H1 (cell line): ENCODE results near the gene STPG1. TPM values are rescaled to one million over a fixed set of nuclear protein-coding genes. Genes with fewer than 3 reads are reported as not detected.

Experiments used
- CTCF ChIA-PET: fragments of 300-600 bp; sonication (Branson Sonifier 250); formaldehyde crosslinking; loops from one replicate; lab custom pipeline; 2021; ENCODE audit not compliant: partially characterized antibody; lab: Charles Lee
- POLR2A ChIA-PET: fragments of 300-600 bp; sonication (Branson Sonifier 250); formaldehyde crosslinking; loops from one replicate; lab custom pipeline; 2021; ENCODE audit warnings: inconsistent platforms; ENCODE audit not compliant: partially characterized antibody; lab: Charles Lee
- DNase-seq, 2 experiments: peaks; one replicate each; pipeline versions ENCODE4 v3.0.0 to v3.0.0-alpha.2; 2010 to 2022; ENCODE audit warnings: low spot score in 2 of 2, low read depth in 1 of 2, mixed read lengths in 1 of 2
- FAIRE-seq: peaks from 2 replicates; lab custom pipeline; 2011; peaks lifted over from hg19 to GRCh38; lab: Jason Lieb, UNC
- H2AFZ ChIP-seq: 2 replicates; pipeline ENCODE4 v1.8.1; 2012; ENCODE audit warnings: low read length, inconsistent platforms
- H2AK5ac ChIP-seq: 2 replicates; pipeline ENCODE4 v1.6.1; 2013; ENCODE audit warnings: low read depth, low read length
- H2BK120ac ChIP-seq: replicated peaks from 2 replicates; pipeline ENCODE3; 2013; ENCODE audit warnings: low read depth, low read length, inconsistent platforms
- H2BK12ac ChIP-seq: 2 replicates; pipeline ENCODE4 v1.6.1; 2013; ENCODE audit warnings: low read depth, low read length
- H2BK15ac ChIP-seq: 2 replicates; pipeline ENCODE4 v1.6.1; 2013; ENCODE audit warnings: low read length
- H2BK20ac ChIP-seq: 2 replicates; pipeline ENCODE4 v1.6.1; 2013; ENCODE audit warnings: low read length
- H2BK5ac ChIP-seq: 2 replicates; pipeline ENCODE4 v1.6.1; 2013; ENCODE audit warnings: low read depth, low read length
- H3K14ac ChIP-seq: 2 replicates; pipeline ENCODE4 v1.6.1; 2013; ENCODE audit warnings: inconsistent platforms; ENCODE audit not compliant: insufficient read length
- H3K18ac ChIP-seq: 2 replicates; pipeline ENCODE4 v1.6.1; 2013; ENCODE audit warnings: low read length; ENCODE audit errors: extremely low read depth
- H3K23ac ChIP-seq: 2 replicates; pipeline ENCODE4 v1.6.1; 2013; ENCODE audit warnings: inconsistent platforms; ENCODE audit not compliant: insufficient read length
- H3K23me2 ChIP-seq: 2 replicates; pipeline ENCODE4 v1.6.1; 2013; ENCODE audit warnings: low read depth, low read length
- H3K27ac ChIP-seq: 2 replicates; pipeline ENCODE4 v1.6.1; 2011; ENCODE audit warnings: low read depth, low read length, inconsistent platforms
- H3K27me3 ChIP-seq, 4 experiments: replicated peaks in 1 of 4; 1 replicate in 1 of 4; 2 replicates in 3 of 4; pipeline versions ENCODE4 v1.6.1 to v1.8.1; 2011 to 2013; ENCODE audit warnings: low read length in 3 of 4, mild to moderate bottlenecking in 3 of 4, inconsistent platforms in 2 of 4, mixed read lengths in 2 of 4, moderate library complexity in 1 of 4; ENCODE audit not compliant: control insufficient read depth in 3 of 4, insufficient read depth in 3 of 4; ENCODE audit errors: extremely low read depth in 1 of 4
- H3K36me3 ChIP-seq, 4 experiments: 2 replicates each; pipeline versions ENCODE4 v1.6.1 to v1.8.1; 2011 to 2013; ENCODE audit warnings: mild to moderate bottlenecking in 4 of 4, low read length in 3 of 4, moderate library complexity in 2 of 4, control low read depth in 1 of 4, inconsistent platforms in 1 of 4; ENCODE audit not compliant: insufficient read depth in 4 of 4, control insufficient read depth in 2 of 4
- H3K4ac ChIP-seq: replicated peaks from 2 replicates; pipeline ENCODE3; 2013; ENCODE audit warnings: low read length, low read depth, mixed read lengths, inconsistent platforms; ENCODE audit not compliant: insufficient read length
- H3K4me1 ChIP-seq, 4 experiments: replicated peaks in 1 of 4; 1 replicate in 1 of 4; 2 replicates in 3 of 4; pipeline versions ENCODE4 v1.6.1 to v1.8.1; 2011 to 2013; ENCODE audit warnings: low read length in 3 of 4, inconsistent platforms in 2 of 4, mixed read lengths in 1 of 4; ENCODE audit not compliant: insufficient read depth in 4 of 4, control insufficient read depth in 3 of 4
- H3K4me2 ChIP-seq, 2 experiments: 2 replicates each; pipeline versions ENCODE4 v1.6.1 to v1.8.1; 2011 to 2013; ENCODE audit warnings: low read depth in 2 of 2, low read length in 2 of 2, control low read depth in 1 of 2, inconsistent platforms in 1 of 2, mild to moderate bottlenecking in 1 of 2; ENCODE audit not compliant: insufficient read depth in 1 of 2
- H3K4me3 ChIP-seq, 4 experiments: fragments of 200-600, 300-600 bp in 1 of 4; sonication (generic), shearing (Covaris generic), sonication (Bioruptor Twin) in 1 of 4; 2 replicates each; pipeline versions ENCODE4 v1.5.1 to v1.8.1; 2011 to 2016; ENCODE audit warnings: low read length in 4 of 4, low read depth in 3 of 4, control low read depth in 2 of 4, inconsistent platforms in 2 of 4, mild to moderate bottlenecking in 2 of 4, mixed read lengths in 1 of 4, moderate library complexity in 1 of 4; ENCODE audit not compliant: insufficient read depth in 2 of 4; ENCODE audit errors: extremely low read depth in 1 of 4
- H3K56ac ChIP-seq: replicated peaks from 2 replicates; pipeline ENCODE3; 2013; ENCODE audit warnings: low read depth, mild to moderate bottlenecking, mixed read lengths, low read length, inconsistent platforms; ENCODE audit not compliant: insufficient read length
- H3K79me1 ChIP-seq: 2 replicates; pipeline ENCODE4 v1.6.1; 2013; ENCODE audit warnings: low read depth, low read length, control low read depth
- H3K79me2 ChIP-seq, 2 experiments: 2 replicates each; pipeline versions ENCODE4 v1.6.1 to v1.8.1; 2012 to 2013; ENCODE audit warnings: low read length in 2 of 2, mild to moderate bottlenecking in 2 of 2, inconsistent platforms in 1 of 2; ENCODE audit not compliant: insufficient read depth in 2 of 2, control insufficient read depth in 1 of 2
- H3K9ac ChIP-seq, 4 experiments: replicated peaks in 1 of 4; 1 replicate in 1 of 4; 2 replicates in 3 of 4; pipeline versions ENCODE4 v1.6.1 to v1.8.1; 2011 to 2013; ENCODE audit warnings: low read depth in 3 of 4, low read length in 3 of 4, control low read depth in 2 of 4, mild to moderate bottlenecking in 2 of 4, moderate library complexity in 2 of 4, inconsistent platforms in 1 of 4; ENCODE audit errors: extremely low read depth in 1 of 4
- H3K9me3 ChIP-seq, 2 experiments: 2 replicates each; pipeline versions ENCODE4 v1.6.1 to v1.8.1; 2012 to 2013; ENCODE audit warnings: mild to moderate bottlenecking in 2 of 2, moderate library complexity in 2 of 2, control low read depth in 1 of 2, inconsistent platforms in 1 of 2, low read depth in 1 of 2, low read length in 1 of 2, mixed read lengths in 1 of 2; ENCODE audit not compliant: insufficient read depth in 2 of 2
- H4K20me1 ChIP-seq, 2 experiments: replicated peaks in 1 of 2; 2 replicates each; pipeline versions ENCODE3 to v1.8.1; 2011 to 2013; ENCODE audit warnings: inconsistent platforms in 2 of 2, low read length in 2 of 2, mild to moderate bottlenecking in 1 of 2; ENCODE audit not compliant: insufficient read depth in 2 of 2, control insufficient read depth in 1 of 2
- H4K5ac ChIP-seq: 2 replicates; pipeline ENCODE4 v1.6.1; 2013; ENCODE audit warnings: low read length, low read depth, mixed read lengths, inconsistent platforms; ENCODE audit not compliant: insufficient read length
- H4K8ac ChIP-seq: 2 replicates; pipeline ENCODE4 v1.8.0; 2013; ENCODE audit warnings: mild to moderate bottlenecking, moderate library complexity, low read length, inconsistent platforms; ENCODE audit not compliant: insufficient read depth; ENCODE audit errors: extremely low read depth
- H4K91ac ChIP-seq: replicated peaks from 2 replicates; pipeline ENCODE3; 2013; ENCODE audit warnings: low read length, mixed read lengths, inconsistent platforms; ENCODE audit not compliant: insufficient read length
- ASH2L ChIP-seq: fragments of 200-600, 300-600 bp; sonication (generic); IDR thresholded peaks from one replicate; pipeline ENCODE4 v1.7.1; 2017; ENCODE audit warnings: low read length
- KDM1A ChIP-seq: fragments of 200-600, 300-600 bp; sonication (generic); IDR thresholded peaks from 2 replicates; pipeline ENCODE4 v1.7.1; 2016; ENCODE audit warnings: mild to moderate bottlenecking, low read length, borderline replicate concordance
- WGBS, 2 experiments: shearing (Covaris generic) in 1 of 2; methylation state at CpG; one replicate each; pipeline versions ENCODE4 v1.1.6 to v1.1.7; 2013 to 2015; ENCODE audit warnings: low lambda C conversion rate in 2 of 2, mixed read lengths in 2 of 2, inconsistent platforms in 1 of 2, low coverage in 1 of 2, missing lambda C conversion rate in 1 of 2; ENCODE audit not compliant: insufficient replicate concordance in 2 of 2, insufficient coverage in 1 of 2, insufficient read length in 1 of 2; ENCODE audit errors: extremely low coverage in 1 of 2, missing lambda C conversion rate in 1 of 2; 5-methylcytosine and 5-hydroxymethylcytosine counted together
- polyA plus RNA-seq, 7 experiments: library from polyadenylated mRNA; depleted of rRNA in 3 of 7; stranded (reverse) in 5 of 7; unstranded in 2 of 7; fragments of >200 nt in 5 of 7; fragments of 200-250 nt in 2 of 7; gene quantifications; 1 replicate in 5 of 7; 2 replicates in 1 of 7; 4 replicates in 1 of 7; pipeline versions ENCODE4 v1.2.1 to v1.2.3, GENCODE V29; 2011 to 2013; ENCODE audit warnings: missing spikeins in 2 of 7, mixed read lengths in 2 of 7
- total RNA-seq: library from RNA; stranded (reverse); fragmentation: NEBNext Ultra II Directional; extraction: Animal tissue kit (Norgen Biotek cat#: 25700); gene quantifications from 2 replicates; pipeline ENCODE4 v1.2.1, GENCODE V29; 2021

The STPG1 gene
- total and polyA plus RNA-seq, 2 of the 8 experiments (the other 6 are each of a cell fraction or from before 2014, with no cell fraction given) = 10.3 to 11.2 TPM

GRCh38 chr1:24324903-24325302, 88.7 kb downstream of the STPG1 start:
- no peak overlapping the region for H3K4ac ChIP-seq
- CTCF ChIA-PET = interaction anchor here (0.5 to 3.0 kb wide), 11 partner anchors 9 to 169 kb away, joined by 3 to 12 read pairs (median 3); no protein-coding TSS in a partner anchor
- H3K27me3 ChIP-seq = peaks cover 0 to 39% (median 34%) of the 10 kb centered on the region in 4 experiments; a peak in 6 of 7 replicates
- H2AK5ac ChIP-seq = no peak overlapping the region
- no peak overlapping the region for H3K27ac ChIP-seq
- no peak overlapping the region for H4K91ac ChIP-seq
- H2AFZ ChIP-seq = no peak overlapping the region
- no peak overlapping the region for H4K5ac ChIP-seq
- no peaks in the 10 kb centered on the region for H3K9me3 ChIP-seq
- 88% methylated on average over 6 of the region's 6 CpGs; no CpG with 5 or more reads in 1 of the 2 experiments for WGBS, 2 experiments
- no peaks in the 10 kb centered on the region for H3K36me3 ChIP-seq
- TF ChIP-seq KDM1A (no peak), ASH2L (no peak)
- TF ChIP-seq, all 59 proteins: peak for 0
- H2BK5ac ChIP-seq = no peak overlapping the region
- H3K4me1 ChIP-seq = peaks cover 7 to 13% (median 9%) of the 10 kb centered on the region in 4 experiments; a peak in 6 of 7 replicates
- no peak for FAIRE-seq
- 0 out of 2 replicates have a peak overlapping the region, but pooled peaks have one; percentile 81 for H2BK15ac ChIP-seq
- no peak overlapping the region for H3K4me3 ChIP-seq
- no peak overlapping the region for H3K4me2 ChIP-seq
- H2BK20ac ChIP-seq = no peak overlapping the region
- H3K9ac ChIP-seq = no peak overlapping the region
- H4K20me1 ChIP-seq = no peaks in the 10 kb centered on the region
- H3K79me1 ChIP-seq = no peaks in the 10 kb centered on the region
- no peak overlapping the region for H2BK12ac ChIP-seq
- no peak overlapping the region for H3K18ac ChIP-seq
- H3K23me2 ChIP-seq = peaks cover 9% of the 10 kb centered on the region; the same call in 1 of the 2 replicates
- no peak overlapping the region for H3K56ac ChIP-seq
- DNase-seq = no peak
- no peak overlapping the region for H4K8ac ChIP-seq
- POLR2A ChIA-PET = interaction anchor here (1.1 to 1.4 kb wide), 2 partner anchors 173 to 359 kb away, joined by 4 read pairs; no protein-coding TSS in a partner anchor
- H3K23ac ChIP-seq = no peak overlapping the region
- no peak overlapping the region for H2BK120ac ChIP-seq
- no peaks in the 10 kb centered on the region for H3K79me2 ChIP-seq
- H3K14ac ChIP-seq = no peak overlapping the region
